GM18498 (cell line): ENCODE results near the gene EBF3.

ENCODE experiments used
- ATAC-seq: cut with Tn5 transposase; IDR thresholded peaks from one replicate; pipeline ENCODE4 v1.9.1; 2021; ENCODE audit warnings: mild to moderate bottlenecking, moderate library complexity; ENCODE audit not compliant: unreplicated experiment

Gene EBF3

DNA sequence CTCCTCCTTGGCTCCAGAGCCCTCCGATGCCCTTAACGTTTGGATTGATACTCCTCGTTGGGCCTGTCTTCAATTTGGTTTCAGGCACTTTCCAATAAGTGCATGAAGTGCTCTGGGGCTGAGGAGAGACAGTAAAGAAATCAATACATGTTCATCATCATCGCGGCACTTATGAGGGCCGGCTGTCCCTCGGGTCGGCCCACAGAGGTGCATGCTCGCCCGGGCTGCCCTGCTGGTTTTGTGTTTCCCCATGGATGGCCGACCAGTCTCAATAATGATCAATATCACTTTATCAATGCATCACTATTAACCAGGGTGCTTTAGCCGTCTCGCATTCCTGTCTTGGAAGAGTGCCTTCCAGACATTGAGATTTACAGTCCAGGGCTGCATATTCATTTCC is 154.2 kb downstream of the EBF3 start:
- no peak for ATAC-seq

DNA sequence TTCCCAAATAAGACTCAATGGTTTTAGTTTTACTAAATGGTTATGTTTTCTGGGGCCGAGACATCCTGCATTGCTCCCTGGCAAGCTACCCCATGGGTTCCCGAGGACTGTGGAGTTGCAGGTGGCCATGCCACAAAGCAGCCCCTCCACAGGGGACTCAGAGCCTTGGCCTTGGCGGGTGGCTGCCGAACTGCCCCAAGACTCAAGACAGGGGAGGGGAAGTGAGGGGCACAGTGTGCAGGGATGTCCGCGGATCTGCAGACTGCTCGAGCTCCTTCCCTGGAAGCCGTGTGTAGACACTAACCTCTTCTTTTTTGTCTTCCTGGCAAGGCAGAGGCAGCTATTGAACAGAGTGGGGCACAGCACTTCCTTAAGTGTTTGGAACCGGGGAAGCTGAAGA is 154.6 kb downstream of the EBF3 start:
- ATAC-seq = no peak

DNA sequence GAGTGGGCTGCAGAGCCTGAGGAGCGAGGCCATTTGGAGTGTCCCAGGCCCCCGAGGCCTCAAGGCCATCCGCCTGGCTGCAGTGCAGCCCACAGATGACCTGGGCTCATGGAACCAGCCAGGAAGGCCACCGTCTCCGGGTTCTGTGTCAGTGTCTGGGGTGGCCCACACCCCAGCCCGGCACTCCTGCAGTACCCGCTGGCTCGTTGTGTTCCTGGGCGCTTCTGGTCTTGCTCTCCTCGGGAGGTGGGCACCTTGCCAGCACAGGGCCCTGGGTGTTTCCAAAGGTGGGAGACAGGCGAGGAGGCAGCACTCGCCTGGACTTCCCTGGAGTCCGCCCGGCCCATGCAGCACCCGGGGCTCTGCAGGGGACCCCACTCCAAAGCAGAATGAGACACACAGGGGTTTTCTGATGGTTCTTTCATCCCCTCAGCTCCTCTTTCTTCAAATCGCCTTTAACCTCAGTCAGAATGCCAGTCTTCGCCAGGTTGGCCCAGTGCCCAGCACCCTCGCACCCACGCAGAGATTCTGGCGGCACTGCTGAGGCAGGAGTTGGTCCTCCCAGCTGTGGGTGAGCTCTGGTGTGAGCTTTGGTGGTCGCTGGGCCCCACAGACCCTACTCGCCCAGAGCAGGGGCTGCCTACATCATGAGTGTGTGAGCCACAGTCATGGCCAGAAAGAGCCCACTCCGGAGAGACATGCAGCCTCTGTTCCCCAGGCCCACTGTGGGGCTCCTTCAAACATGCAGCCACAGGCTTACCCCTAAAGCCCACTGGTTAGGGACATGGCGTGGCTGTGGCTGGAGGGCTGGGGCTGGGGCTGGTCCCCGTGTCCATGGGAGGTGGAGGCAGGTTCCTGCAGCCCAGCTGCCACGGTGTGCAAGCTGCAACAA is 155.7 kb downstream of the EBF3 start:
- ATAC-seq = no peak

DNA sequence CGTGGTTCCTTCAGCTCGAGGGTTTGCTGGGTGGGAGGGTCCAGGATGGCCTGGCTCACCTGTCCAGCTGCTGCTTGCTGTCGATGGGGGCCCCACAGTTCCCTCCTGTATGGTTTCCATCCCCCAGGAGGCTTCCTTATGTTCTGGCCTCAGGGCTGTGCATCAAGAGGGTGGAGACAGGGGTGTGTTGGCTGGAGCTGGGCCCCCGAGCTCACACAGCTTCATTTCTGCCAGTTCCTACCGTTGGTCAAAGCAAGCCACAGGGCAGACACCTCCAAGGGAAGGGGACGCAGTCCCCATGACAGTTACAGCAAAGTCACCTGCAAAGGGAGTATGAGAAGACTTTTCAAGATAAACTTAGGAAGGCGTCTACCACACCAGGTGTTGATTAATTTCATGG is 156.9 kb downstream of the EBF3 start:
- no peak for ATAC-seq

DNA sequence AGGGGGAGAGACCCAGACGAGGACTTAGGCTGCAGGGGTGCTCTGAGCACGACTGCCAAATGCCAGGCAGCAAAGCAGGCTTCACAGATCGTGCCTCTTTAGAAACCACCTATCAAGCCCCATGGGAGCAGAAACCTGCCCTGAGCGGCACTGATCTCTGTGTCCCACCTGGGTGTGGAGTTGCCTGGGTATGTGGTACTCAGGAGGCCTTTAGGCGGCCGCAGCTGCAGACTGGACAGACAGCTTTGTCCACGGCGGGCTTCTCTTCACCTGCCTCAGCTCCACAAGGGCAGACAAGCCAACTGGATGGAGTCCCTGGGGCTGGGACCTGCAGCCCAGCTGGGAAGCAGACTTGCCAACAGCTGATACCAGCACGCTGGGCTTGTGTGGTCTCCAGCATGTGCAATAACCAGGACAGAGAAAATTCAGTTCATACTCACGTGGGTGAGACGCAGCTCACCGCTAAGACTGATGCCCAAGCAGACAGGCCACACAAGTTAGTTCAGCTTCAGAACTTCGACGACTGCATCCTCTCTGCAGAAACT is 163.2 kb downstream of the EBF3 start:
- no peak for ATAC-seq

DNA sequence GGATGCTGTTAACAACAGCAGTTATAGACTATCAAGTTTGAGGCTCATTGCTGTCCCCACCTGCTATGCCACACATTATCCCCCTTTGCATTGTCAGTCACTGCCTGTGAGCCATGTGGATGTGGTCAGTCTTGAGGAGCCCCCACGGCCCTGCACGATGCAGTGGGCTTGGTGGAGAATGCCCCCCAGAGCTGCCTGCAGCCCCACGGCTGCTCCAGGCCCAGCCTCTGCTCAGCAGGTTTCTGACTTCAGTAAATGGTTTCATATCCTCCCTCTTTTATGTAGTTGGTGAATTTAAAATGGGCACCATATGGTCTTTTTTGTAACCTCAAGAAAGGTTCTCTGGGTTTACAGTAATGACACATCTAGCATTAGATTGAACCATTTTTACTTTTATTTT is 164.1 kb downstream of the EBF3 start:
- no peak for ATAC-seq

DNA sequence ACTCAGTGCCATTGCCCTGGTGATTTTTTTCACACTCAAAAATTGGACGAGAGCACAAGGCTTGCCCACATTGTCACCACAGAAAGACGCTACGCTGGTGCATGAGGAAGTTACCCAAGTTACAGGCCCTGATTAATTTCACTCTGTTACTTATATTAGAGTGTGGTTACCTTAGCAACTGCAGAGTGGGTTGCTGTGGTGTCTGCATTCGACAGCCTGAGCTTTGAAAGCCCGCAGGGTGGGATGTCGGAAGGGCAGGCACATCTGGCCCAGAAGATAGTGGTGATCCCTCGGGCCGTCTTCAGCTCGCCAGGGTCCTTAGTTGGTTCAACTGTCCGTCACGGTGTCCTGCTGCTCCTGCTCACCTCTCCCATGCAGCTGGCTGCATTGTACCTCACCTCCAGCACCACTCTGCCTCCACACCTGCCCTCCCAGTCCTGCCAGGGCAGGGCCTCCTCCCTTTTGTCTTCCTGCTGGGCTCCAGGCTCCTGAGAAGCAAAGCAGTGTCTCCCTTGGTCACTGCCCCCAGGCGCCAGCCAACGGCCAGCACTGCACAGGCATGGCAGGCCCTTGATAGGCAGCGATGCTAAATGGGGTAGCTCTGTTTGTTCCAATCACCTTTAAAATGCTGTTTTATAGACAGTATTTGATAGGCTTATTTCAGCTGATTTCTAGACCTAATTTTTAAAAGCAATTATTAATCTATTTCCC is 167.2 kb downstream of the EBF3 start:
- no peak for ATAC-seq

DNA sequence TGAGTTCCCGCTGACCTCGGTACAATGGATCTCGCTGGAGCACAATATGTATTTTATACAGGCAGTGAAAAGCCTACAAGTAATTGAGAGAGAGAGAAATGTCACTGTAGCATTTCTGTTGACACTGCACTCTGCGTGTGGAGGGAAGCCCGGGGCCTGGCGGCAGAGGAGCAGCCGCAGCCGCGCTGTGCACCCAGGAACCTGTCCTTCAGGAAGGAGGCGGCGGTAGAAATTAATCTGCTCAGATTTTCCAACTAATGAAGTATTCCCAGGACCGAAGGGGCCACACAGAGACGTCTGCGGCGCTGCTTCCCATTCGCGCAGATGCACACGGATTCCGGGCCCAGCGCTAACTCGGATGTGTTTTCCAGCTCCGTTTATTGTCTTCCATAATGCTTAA is 170.1 kb downstream of the EBF3 start:
- no peak for ATAC-seq

DNA sequence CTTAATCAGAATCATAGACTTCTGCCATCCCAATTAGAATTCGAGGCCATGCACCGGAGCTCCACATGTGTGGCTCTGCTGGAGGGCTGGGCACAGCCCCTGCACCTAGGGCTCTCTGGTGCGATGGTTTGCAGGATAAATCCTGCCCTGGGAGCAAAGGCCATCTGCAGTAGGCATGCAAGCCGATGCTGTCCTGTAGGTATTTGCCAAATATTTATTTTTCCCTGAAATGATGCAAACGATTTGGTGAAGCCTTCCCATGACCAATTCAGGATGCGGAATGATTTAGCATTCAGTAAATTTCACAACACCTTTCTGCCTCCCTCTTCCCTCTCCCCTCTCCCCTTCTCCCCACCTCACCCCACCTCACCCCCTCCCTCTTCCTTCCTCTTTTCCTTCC is 170.6 kb downstream of the EBF3 start:
- no peak for ATAC-seq

DNA sequence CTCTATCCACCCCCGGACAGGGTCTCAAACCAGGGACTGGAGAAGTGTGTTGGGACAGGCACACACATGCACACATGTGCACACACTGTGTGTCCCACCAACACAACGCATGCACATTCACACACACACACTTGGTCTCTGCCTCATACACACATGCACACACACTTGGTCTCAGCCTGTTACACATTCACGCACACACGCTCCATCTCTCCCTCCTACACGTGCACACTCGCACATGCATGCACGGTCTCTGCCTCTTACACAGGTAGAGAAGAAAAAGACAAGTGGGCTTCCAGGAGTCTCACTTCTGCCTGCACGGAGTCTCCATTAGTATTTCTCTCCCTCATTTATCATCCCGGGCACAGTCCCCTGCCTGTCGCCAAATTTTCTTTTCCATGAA is 171.2 kb downstream of the EBF3 start:
- ATAC-seq = no peak

DNA sequence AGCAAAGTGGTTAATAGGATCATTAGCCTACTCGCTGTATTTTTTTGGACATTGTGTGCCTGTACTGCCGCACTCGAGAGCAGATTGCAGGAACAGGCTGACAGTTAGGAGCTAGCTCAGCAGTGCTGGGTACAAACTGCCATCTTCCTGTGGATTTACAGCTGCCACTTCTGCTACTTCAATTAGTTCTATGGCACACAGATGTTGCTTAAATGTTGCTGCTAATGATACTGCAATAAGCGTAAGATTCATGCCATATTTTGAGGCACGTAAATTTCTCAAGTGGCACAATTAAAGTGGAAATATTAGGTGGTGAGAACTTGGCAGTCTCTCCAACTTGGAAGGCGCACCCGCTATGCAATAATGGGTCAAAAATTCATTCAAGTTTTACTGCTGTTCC is 171.9 kb downstream of the EBF3 start:
- no peak for ATAC-seq

DNA sequence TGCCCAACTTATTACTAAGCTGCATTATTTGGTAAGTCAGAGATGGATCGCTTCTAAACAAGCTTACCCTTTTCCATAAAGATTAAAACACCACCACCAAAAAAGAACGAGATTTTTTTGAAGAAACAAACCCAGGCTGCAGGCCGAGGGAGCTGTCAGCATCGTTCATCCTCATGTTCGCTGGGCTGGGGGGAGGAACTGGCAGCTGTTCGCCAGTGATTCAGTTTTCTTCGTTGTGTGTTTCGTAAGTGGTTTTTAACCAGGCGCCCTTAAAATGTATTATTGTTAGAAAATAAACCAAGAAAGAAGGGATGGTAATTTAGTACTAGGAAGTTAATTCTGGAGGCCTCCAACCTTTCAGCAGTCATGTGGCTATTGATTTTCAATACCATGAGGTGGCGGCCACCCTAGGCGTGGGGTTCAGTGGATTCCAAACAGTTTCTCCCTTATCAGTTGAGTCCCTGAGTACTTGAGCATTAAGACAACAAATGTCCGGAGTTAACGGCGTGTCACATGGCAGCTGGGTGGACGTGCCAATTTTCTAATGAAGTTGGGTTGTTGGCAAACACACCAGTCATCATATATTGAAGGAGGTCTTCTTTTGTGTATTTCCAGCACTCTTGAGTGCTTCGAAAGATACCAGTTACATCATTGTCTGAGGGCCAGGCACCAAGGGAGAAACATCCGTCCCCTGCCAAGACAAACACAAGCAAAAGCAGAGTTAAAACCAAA is 173.2 kb downstream of the EBF3 start:
- ATAC-seq = no peak

DNA sequence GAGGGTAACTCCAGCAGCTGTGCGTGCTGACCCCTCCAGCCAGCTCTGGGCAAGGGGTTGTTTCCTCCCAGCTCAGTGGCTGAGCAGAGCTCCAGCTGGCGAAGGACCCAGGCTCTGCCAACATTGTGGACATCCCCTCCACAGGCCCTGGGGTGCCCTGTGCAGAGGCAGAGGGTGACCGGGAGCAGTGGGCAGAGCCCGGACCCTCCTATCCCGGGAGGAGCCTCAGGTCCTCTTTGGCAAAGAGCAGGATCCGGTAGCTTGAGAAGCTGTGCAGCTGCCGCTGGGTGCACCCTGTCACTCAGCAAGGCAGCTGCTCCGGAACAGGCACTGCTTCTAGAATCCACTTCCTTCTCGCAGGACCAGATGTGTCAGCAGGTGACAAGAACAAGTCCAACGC is 175.9 kb downstream of the EBF3 start:
- ATAC-seq = no peak

DNA sequence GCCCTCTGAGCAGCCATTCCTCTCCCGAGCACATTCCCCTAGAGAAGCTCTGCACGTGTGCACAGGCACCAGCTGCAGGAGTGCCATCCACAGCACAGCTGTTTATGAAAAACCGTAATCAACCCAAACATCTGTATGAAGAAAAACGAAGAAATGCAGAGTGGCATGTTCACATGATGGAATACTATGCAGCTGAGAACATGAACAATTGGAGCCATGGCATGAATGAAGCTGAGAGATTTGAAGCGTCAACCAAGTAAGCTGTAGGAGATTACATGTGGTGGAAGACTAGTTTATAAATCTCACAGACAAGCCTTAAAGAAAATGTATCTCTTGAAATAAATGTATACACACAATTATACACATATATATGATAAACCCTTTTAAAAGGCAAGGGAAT is 176.5 kb downstream of the EBF3 start:
- no peak for ATAC-seq

DNA sequence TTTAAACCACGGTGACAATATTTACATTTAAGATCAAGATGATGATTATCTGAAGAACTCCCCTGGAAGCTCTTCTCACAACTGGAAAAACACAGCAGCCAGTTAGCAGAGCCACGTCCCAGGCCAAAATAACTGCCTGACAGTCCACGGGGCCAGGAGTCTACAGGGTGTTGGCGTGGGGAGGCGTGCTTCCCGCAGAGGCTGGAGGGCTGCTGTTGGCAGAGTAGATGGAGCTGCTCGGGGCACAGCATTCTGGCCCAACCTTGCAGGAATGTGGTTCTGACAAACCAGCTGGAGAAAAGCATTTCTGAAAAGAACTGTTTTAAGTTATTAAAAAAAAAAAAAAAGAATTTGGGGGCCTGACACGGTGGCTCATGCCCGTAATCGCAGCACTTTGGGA is 177.9 kb downstream of the EBF3 start:
- ATAC-seq = no peak

DNA sequence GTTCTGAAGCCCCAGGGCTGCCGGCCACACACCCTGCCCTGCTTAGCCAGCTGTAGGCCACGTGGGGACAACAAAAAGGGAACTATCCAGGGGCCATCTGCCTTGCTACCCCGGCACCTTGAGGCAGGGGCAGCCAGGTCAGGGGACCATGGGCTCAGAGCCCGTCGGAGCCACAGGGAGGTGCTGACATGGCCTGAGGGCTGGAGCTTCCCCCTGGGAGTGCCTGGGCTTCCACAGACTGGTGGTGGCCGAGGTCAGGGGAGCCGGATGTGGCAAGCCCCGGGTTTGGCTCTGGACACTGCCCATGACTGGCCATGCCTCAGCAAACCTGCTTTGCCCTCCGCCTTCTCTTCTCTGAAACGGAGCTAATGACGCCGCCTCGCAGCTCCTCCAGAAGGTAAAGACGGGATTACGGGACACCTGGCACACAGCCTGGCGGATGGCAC is 178.5 kb downstream of the EBF3 start:
- ATAC-seq = no peak
